HG03571 (cell line): ENCODE results near the gene AKAP1.

ENCODE experiments used
- ATAC-seq: cut with Tn5 transposase; IDR thresholded peaks from one replicate; pipeline ENCODE4 v1.9.1; 2021; ENCODE audit not compliant: unreplicated experiment

The AKAP1 gene

GRCh38 chr17:57084802-57085447 lies at the start of gene AKAP1:
AKAP1 (plus strand) TSS chr17:57085246; CDS start chr17:57105465, 20,219 bp downstream.
- ATAC-seq: peak; percentile 84

DNA sequence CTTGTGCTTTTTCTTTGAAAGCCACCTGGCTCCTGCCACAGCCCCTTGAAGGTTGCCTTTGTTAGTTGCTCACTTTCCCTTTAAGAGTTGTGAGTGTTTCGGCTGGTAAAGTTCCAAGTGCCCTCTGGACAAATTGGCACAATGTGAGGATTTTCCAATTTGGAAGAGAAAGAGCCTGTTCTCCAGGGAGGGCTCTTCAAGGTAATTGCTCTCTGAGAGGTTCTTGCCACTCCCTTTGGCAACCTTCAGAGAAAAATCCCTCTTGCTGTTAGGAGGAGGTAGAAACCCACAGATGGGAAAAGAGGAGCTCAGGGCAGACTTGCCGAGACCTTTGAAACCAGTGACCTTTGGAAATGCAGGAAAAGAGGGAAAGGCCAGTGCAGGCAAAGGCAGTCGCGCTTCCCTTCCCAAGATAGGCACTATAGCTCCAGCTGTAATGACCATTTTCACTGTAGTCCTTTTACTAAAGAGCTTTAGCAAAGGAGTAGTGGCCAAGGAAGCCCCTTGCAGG lies 49.0 kb upstream of the AKAP1 start:
- ATAC-seq: no peak

DNA sequence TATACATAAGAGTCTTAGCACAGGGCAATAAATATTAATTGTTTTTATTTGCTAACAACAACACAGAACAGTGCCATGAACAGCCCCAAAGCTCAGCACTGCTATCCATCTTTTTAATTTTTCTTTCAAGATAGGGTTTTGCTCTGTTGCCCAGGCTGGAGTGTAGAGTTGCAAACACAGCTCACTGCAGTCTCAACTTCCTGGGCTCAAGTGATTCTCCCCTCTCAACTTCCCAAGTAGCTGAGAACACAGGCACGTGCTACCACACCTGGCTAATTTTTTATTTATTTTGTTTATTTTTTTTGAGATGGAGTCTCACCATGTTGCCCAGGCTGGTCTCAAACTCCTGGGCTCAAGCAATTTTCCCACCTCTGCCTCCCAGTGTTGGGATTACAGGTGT lies 47.6 kb upstream of the AKAP1 start:
- ATAC-seq: no peak

DNA sequence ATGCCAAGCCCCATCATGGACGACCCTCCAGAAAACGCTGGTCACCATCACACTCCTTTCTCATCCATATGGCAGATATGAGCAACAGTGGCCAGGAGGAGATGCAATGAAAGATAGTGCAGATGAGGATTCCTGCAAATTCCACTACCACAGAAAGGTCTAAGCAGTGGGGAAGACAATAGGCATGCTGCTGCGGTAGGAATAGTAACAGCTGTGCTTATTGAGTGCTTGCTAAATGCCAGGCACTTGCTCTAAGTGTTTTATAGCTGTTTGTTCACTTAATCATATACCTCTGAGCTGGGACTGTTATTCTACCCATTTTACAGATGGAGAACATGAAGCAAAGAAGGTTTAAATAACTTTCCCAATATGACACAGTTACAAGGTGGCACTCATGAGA lies 46.6 kb upstream of the AKAP1 start:
- no peak for ATAC-seq

- ATAC-seq: no peak
Observed at GRCh38 chr17:57040571-57040970, 44.5 kb upstream of the AKAP1 start.

DNA sequence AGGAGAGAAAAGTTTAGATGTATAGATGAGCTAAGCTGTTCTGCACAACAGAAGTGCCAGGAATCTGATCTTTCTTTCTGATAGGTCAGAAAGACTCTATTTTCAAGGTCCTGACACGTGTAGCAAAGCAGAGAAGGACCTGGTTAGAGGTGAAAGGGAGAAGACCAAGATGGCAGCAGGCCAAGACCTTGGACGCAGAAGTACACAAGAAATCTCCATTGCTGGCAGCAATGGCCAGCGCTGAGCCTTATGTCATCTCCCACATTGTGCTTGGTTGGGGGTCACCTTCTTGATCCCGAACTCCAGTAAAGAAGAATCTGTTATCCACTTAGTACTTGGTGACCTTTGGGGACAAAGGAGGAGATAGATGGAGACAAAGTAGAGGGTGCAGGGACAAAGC lies 41.8 kb upstream of the AKAP1 start:
- no peak for ATAC-seq

GRCh38 chr17:57044976-57045867 lies 39.8 kb upstream of the AKAP1 start:
- no peak for ATAC-seq

DNA sequence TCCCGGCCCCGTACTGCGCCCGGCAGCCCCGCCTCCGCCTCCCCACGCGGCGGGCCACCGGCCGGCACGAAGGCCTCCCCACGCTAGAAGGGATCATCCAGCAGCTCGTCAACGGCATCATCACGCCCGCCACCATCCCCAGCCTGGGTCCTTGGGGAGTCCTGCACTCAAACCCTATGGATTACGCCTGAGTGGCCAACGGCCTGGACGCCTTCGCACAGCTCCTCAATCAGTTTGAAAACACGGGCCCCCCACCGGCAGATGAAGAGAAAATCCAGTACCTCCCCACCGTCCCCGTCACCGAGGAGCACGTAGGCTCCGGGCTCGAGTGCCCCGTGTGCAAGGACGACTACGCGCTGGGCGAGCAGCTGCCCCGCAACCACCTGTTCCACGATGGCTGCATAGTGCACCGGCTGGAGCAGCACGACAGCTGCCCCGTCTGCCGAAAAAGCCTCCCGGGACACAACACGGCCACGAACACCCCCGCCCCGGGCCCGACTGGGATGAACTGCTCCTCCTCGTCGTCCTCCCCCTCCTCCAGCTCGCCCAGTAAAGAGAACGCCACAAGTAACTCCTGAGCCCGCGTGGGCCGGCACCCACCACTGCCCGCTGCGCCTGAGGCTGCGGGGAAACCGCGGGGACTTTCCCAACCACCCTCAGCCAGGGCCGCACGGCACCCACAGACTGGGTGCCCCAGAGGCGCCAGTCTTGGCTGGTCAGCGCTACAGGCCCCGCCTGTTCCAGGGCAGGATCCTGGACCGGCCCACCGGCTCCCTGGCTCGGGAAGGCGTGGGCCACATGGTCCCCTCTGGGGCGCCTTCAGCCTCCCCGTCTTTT lies 39.0 kb upstream of the AKAP1 start:
- no peak for ATAC-seq

- no peak for ATAC-seq
Observed at GRCh38 chr17:57046749-57047148, 38.3 kb upstream of the AKAP1 start.

DNA sequence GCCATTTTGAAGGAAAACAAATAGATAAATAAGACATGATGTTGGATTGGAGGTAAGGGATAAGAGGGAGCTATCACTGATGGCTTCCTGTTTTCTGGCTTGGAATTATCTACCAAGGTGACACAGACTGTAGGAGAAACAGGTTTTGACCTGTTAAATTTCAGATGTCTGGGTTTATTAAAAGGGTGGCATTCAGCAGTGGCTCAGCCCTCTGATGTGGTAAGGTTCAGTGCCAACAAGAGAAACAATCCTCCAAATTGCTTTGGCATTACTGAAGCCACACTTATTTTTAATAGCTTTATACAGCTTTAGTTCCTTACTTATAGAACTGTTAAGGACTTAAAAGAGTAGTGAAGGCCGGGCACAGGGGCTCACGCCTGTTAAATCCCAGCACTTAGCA lies 37.0 kb upstream of the AKAP1 start:
- no peak for ATAC-seq

- no peak for ATAC-seq
Observed at GRCh38 chr17:57050306-57050705, 34.7 kb upstream of the AKAP1 start.

DNA sequence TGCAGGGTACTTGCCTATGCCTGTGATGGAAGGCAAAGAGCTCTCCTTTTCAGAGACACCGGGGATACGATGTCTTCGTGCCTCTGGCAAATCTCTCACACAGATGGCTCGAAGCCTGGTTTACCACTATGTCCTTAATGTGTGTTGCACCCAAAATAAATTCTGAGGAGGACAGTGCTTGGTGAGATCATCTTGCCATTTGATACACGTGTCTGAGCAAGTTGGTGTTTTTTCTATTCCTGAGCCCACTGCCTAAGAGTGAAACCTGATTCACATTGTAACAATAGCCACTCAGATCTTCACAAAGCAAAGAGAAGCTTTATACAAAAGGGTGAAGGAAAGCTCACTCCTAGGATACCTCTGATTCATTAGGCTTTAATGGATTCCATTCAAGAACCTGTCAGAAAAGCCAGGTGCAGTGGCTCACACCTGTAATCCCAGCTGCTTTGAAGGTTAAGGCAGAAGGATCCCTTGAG lies 33.1 kb upstream of the AKAP1 start:
- ATAC-seq: no peak

GRCh38 chr17:57062865-57063264 lies 22.2 kb upstream of the AKAP1 start:
- ATAC-seq: no peak

- no peak for ATAC-seq
Observed at GRCh38 chr17:57067162-57067561, 17.9 kb upstream of the AKAP1 start.

DNA sequence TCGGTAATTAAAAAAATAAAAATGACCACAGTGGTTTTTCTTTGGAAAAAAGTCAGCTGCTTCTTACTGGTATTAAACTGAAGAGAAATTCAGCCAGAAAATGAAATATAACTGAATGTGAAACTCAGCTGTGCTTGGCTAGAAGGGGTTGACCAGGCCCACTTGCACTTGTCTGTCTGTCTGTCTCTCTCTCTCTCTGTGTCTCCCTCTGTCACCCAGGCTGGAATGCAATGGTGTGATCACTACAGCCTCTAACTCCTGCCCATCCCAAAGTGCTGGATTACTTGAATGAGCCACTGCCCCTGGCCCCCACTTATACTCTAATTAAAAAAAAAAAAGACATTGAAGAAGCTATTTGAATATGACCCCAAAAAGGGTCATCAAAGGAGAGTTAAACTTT lies 17.3 kb upstream of the AKAP1 start:
- no peak for ATAC-seq

DNA sequence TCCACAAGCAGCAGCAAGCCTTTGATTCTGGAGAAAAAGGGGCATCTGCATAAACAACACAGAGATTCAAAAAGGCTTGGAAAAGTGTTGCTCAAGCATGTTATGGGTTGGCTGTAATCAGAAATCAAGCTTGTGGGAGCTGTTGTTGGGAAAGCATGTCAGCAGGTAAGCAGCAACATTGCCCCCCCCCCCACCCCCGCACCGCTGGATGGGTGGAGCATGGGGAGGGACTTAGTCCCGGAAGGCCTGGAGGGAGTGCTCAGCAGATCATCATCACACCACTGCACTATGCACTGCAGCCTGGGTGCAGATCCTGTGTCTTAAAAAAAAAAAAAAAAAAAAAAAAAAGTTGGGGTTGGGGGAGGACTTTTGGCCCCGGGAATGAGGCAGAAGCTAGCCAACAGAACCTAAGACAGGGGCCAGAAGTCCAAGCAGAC lies 16.8 kb upstream of the AKAP1 start:
- no peak for ATAC-seq

GRCh38 chr17:57068707-57069106 lies 16.3 kb upstream of the AKAP1 start:
- ATAC-seq: no peak

DNA sequence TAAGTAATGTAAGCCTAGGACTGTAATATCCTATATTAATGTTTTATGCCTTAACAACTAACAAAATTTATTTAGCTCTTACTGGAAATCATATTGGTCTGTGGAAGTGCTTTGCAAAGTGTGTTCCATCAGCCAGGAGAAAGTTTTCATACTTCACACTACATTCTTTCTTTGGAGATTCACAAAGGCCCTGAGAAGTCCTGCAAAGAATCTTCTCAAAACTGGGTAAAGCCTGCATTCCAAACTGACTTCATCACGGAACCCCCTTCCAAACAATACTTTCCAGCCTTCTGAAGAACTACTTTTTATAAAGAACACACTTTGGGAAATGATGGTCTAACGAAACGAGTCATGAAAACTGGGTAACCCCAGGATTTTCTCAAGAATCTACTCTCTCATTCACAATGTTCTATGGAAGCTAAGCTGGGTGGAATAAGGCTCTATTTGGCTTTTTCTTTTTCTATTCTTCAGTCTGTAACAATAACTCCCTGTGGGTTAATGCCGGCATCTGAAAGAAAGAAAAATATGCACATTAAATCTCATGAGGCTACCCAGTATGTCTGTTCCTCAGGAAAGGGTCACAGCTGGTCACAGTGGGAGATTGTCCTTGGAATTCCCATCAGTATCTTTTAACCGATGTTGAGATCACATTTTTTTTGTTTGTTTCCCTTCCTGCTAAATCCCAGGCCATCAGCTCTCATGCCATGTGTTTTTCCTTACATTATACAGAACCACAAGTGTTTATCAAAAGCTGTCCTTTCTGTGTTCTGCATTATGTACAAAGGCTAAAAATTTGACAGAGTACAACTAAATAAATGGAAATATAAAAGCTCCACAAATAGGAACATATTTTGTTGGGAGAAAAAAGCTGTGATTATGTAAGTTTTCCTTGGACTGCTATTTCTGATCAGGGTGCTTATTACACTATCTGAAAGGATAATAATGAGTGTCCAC lies 12.8 kb upstream of the AKAP1 start:
- ATAC-seq: no peak

- ATAC-seq: no peak
Observed at GRCh38 chr17:57073626-57074025, 11.4 kb upstream of the AKAP1 start.

DNA sequence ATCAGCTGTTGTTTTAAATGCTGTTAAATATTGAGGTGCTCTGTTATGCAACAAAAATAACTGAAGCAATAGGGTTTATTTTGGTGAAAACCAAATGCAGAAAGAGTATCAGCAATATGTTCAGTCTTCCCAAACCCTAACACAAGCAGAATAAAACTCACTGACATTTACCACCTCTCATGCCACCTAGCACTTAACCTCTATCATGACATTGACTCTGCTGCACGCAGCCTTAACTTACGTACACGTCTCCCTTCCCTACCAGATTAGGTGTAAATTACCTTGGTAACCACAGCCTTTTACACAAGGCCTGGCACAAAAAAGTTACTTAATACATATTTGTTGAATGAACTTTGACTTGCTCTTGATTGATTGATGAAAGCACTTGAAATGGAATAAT lies 9.9 kb upstream of the AKAP1 start:
- no peak for ATAC-seq
